ENCODE data around the gene MEF2D.

Gene MEF2D

GRCh38 chr1:156474966-156475365 is 25.6 kb downstream of the MEF2D start:
- H3F3A ChIP-seq (ENCODE audit: insufficient read depth, low read length) = no peaks in the 10 kb centered on the region; the same call in 1 of the 2 replicates
- H3K9me3 ChIP-seq (ENCODE audit: low read length) = no peaks in the 10 kb centered on the region
- no peak overlapping the region for H3K4me2 ChIP-seq (ENCODE audit: low read length)
- no peaks in the 10 kb centered on the region for H3K4me1 ChIP-seq (ENCODE audit: insufficient read depth, low read length, severe bottlenecking)
- no peak overlapping the region for H3K4me3 ChIP-seq (ENCODE audit: low read depth, low read length, poor library complexity, severe bottlenecking)
- peaks cover 93% of the 10 kb centered on the region for H3K36me3 ChIP-seq (ENCODE audit: insufficient read depth, low read length)
- no peak overlapping the region for H2AFZ ChIP-seq (ENCODE audit: low read length)
- no peaks in the 10 kb centered on the region for H3K27me3 ChIP-seq (ENCODE audit: insufficient read depth, low read length)
- no peak for TF ChIP-seq EZH2 (IDR thresholded peaks at IDR 0.05; ENCODE audit: borderline replicate concordance, low read length)
- TF ChIP-seq CTCF (IDR thresholded peaks at IDR 0.05; ENCODE audit: low read length) = no peak
- H3K27ac ChIP-seq (ENCODE audit: low read depth, low read length, poor library complexity, severe bottlenecking) = no peak overlapping the region
- no peak overlapping the region for H3K9ac ChIP-seq (ENCODE audit: low read length)
- H3K79me2 ChIP-seq (ENCODE audit: insufficient read depth, low read length) = no peaks in the 10 kb centered on the region
- no peaks in the 10 kb centered on the region for H3K9me2 ChIP-seq (ENCODE audit: low read depth, low read length)
- no peaks in the 10 kb centered on the region for H4K20me1 ChIP-seq (ENCODE audit: insufficient read depth, low read length)

DNA sequence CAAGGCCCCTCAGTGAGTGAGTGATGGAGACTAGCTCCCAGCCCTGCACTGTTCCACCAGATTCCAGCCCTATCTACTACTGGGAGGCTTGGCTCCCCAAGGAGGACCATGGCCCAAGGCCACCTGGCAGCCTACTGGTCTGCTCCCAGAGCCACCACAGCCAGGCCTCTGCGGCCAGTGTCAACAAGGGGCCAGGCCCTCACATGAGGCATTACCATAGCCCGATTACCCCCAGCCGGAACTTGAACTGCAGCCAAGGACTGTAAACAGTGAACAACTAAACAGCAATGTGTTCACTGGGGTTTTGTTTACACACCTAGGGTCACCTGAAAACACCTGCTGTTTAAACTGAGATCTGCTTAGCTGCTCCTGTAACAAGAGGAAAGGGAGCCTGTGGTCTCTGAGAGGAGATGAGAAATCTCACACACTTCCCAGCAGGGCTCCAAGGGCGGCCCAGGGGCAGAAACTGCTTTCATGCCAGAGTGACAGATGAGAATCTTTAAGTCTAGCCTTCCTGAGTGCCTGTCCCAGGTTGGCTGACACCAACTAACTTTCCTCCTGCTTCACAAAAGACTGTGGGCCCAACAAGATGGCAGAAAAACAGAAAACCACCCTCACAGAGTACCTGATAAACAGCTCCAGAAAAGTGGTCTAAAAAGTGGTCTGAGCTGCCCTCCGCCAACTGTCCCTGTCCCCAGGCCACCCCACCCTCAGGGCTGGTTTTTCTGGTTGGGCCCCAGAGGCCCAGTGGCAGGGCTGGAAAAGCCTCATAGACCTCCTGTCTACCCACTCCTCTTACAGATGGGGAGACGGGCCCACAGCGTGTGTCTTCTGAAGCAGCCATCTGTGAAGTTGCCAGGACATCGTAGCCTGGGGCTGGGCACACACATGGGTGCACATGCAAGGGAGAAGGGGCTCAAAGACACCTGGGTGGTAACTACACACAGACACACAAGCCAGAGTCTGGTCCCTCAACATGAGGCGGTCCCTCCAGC is 28.8 kb downstream of the MEF2D start:
- H3F3A ChIP-seq (ENCODE audit: insufficient read depth, low read length) = no peaks in the 10 kb centered on the region; the same call in 1 of the 2 replicates
- H3K4me1 ChIP-seq (ENCODE audit: insufficient read depth, low read length, severe bottlenecking) = no peaks in the 10 kb centered on the region
- no peak overlapping the region for H3K9ac ChIP-seq (ENCODE audit: low read length)
- H3K4me2 ChIP-seq (ENCODE audit: low read length) = no peak overlapping the region
- no peaks in the 10 kb centered on the region for H3K79me2 ChIP-seq (ENCODE audit: insufficient read depth, low read length)
- H3K27me3 ChIP-seq (ENCODE audit: insufficient read depth, low read length) = no peaks in the 10 kb centered on the region
- H3K9me2 ChIP-seq (ENCODE audit: low read depth, low read length) = no peaks in the 10 kb centered on the region
- peaks cover 89% of the 10 kb centered on the region for H3K36me3 ChIP-seq (ENCODE audit: insufficient read depth, low read length)
- no peak overlapping the region for H3K4me3 ChIP-seq (ENCODE audit: low read depth, low read length, poor library complexity, severe bottlenecking)
- H4K20me1 ChIP-seq (ENCODE audit: insufficient read depth, low read length) = no peaks in the 10 kb centered on the region
- TF ChIP-seq EZH2 (IDR thresholded peaks at IDR 0.05; ENCODE audit: borderline replicate concordance, low read length) (no peak), CTCF (IDR thresholded peaks at IDR 0.05; ENCODE audit: low read length) (no peak)
- H3K9me3 ChIP-seq (ENCODE audit: low read length) = no peaks in the 10 kb centered on the region
- peak overlapping the region; percentile 46 for H3K27ac ChIP-seq (ENCODE audit: low read depth, low read length, poor library complexity, severe bottlenecking)
- no peak overlapping the region for H2AFZ ChIP-seq (ENCODE audit: low read length)

DNA sequence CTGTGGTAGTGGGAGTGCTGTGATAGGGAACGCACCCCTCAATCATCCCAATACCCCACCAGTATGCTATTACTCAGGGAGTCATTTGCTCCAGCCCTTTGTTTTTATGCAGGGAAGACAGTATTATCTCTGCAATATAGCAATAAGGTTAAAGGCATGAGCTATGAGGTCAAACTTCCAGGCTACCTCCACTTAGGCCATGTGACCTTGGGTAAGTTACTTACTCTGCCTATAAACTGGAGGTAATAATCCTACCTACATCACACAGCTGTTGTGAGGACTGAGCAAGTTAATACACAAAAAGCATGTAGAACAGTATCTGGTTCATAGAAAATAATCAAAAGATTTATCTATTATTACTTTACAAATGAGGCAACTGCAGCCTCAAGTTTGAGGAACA is 30.1 kb downstream of the MEF2D start:
- Histone ChIP-seq H2AFZ (ENCODE audit: low read length) (no peak overlapping the region), H3K4me1 (ENCODE audit: insufficient read depth, low read length, severe bottlenecking) (no peaks in the 10 kb centered on the region), H3K9ac (ENCODE audit: low read length) (no peak overlapping the region), H3K36me3 (ENCODE audit: insufficient read depth, low read length) (peaks cover 89% of the 10 kb centered on the region), H4K20me1 (ENCODE audit: insufficient read depth, low read length) (no peaks in the 10 kb centered on the region), H3K4me2 (ENCODE audit: low read length) (no peak overlapping the region), H3F3A (ENCODE audit: insufficient read depth, low read length) (no peaks in the 10 kb centered on the region), H3K79me2 (ENCODE audit: insufficient read depth, low read length) (no peaks in the 10 kb centered on the region), H3K9me2 (ENCODE audit: low read depth, low read length) (no peaks in the 10 kb centered on the region), H3K4me3 (ENCODE audit: low read depth, low read length, poor library complexity, severe bottlenecking) (no peak overlapping the region), H3K27me3 (ENCODE audit: insufficient read depth, low read length) (no peaks in the 10 kb centered on the region), H3K27ac (ENCODE audit: low read depth, low read length, poor library complexity, severe bottlenecking) (no peak overlapping the region), H3K9me3 (ENCODE audit: low read length) (no peaks in the 10 kb centered on the region)
- TF ChIP-seq EZH2 (IDR thresholded peaks at IDR 0.05; ENCODE audit: borderline replicate concordance, low read length) = no peak
- TF ChIP-seq CTCF (IDR thresholded peaks at IDR 0.05; ENCODE audit: low read length) = no peak
